Mesendoderm (in vitro differentiated cells): ENCODE measurements around the gene PLEKHG3.

Source experiments
- DNase-seq: peaks from one replicate; pipeline ENCODE4 v3.0.0; 2013
- H2AK5ac ChIP-seq: 2 replicates; pipeline ENCODE4 v1.6.1; 2013; ENCODE audit warnings: low read length, inconsistent platforms
- H2BK120ac ChIP-seq: 2 replicates; pipeline ENCODE4 v1.6.1; 2013; ENCODE audit warnings: low read depth, mild to moderate bottlenecking, low read length, moderate library complexity, mixed read lengths
- H2BK15ac ChIP-seq: replicated peaks from 2 replicates; pipeline ENCODE4 v1.6.1; 2013; ENCODE audit warnings: low read depth, mild to moderate bottlenecking, moderate library complexity
- H2BK5ac ChIP-seq: 2 replicates; pipeline ENCODE4 v1.6.1; 2013; ENCODE audit warnings: low read length, inconsistent platforms
- H3K18ac ChIP-seq: 2 replicates; pipeline ENCODE4 v1.6.1; 2013; ENCODE audit warnings: mild to moderate bottlenecking, low read length, mixed read lengths
- H3K23ac ChIP-seq: one replicate; pipeline ENCODE4 v1.6.1; 2013; ENCODE audit warnings: low read length
- H3K27ac ChIP-seq: 2 replicates; pipeline ENCODE4 v1.5.1; 2013; ENCODE audit warnings: low read depth, mild to moderate bottlenecking, inconsistent platforms, low read length, moderate library complexity
- H3K27me3 ChIP-seq: 2 replicates; pipeline ENCODE4 v1.6.1; 2013; ENCODE audit warnings: low read length, control low read depth, mild to moderate bottlenecking, inconsistent platforms; ENCODE audit not compliant: insufficient read depth, poor library complexity
- H3K36me3 ChIP-seq: 2 replicates; pipeline ENCODE4 v1.6.1; 2013; ENCODE audit warnings: low read length, inconsistent platforms; ENCODE audit not compliant: control insufficient read depth, insufficient read depth
- H3K4ac ChIP-seq: one replicate; pipeline ENCODE4 v1.6.1; 2013; ENCODE audit warnings: low read depth, mild to moderate bottlenecking, low read length, moderate library complexity
- H3K4me1 ChIP-seq: 2 replicates; pipeline ENCODE4 v1.6.1; 2013; ENCODE audit warnings: low read depth, low read length, inconsistent platforms; ENCODE audit not compliant: control insufficient read depth
- H3K4me2 ChIP-seq: 2 replicates; pipeline ENCODE4 v1.6.1; 2013; ENCODE audit warnings: low read length
- H3K4me3 ChIP-seq: 2 replicates; pipeline ENCODE4 v1.5.1; 2013; ENCODE audit warnings: mild to moderate bottlenecking, low read length
- H3K56ac ChIP-seq: one replicate; pipeline ENCODE4 v1.6.1; 2013; ENCODE audit warnings: low read length
- H3K79me1 ChIP-seq: 2 replicates; pipeline ENCODE4 v1.6.1; 2013; ENCODE audit warnings: low read length, inconsistent platforms
- H3K79me2 ChIP-seq: 2 replicates; pipeline ENCODE4 v1.6.1; 2013; ENCODE audit warnings: mild to moderate bottlenecking, low read length; ENCODE audit not compliant: control insufficient read depth, insufficient read depth
- H3K9ac ChIP-seq: 2 replicates; pipeline ENCODE4 v1.6.1; 2013; ENCODE audit warnings: low read length, inconsistent platforms
- H4K5ac ChIP-seq: one replicate; pipeline ENCODE4 v1.6.1; 2013; ENCODE audit warnings: low read length
- H4K8ac ChIP-seq: one replicate; pipeline ENCODE4 v1.6.1; 2013; ENCODE audit warnings: low read depth, mild to moderate bottlenecking, control low read depth, low read length, moderate library complexity
- WGBS: extraction: QIAGEN DNeasy Blood & Tissue Kit; methylation state at CpG from one replicate; pipeline ENCODE4 v1.1.7; 2013; ENCODE audit warnings: low lambda C conversion rate, missing lambda C conversion rate; ENCODE audit not compliant: insufficient coverage; ENCODE audit errors: extremely low coverage; 5-methylcytosine and 5-hydroxymethylcytosine counted together

Gene PLEKHG3

GRCh38 chr14:64773577-64773976 lies 69.4 kb downstream of the PLEKHG3 start:
- H2BK15ac ChIP-seq, result no peak overlapping the region
- no peak overlapping the region for H3K9ac ChIP-seq
- no peak overlapping the region for H3K18ac ChIP-seq
- H3K27ac ChIP-seq, result no peak overlapping the region
- no peak overlapping the region for H3K4ac ChIP-seq
- no peak overlapping the region for H4K5ac ChIP-seq
- no peak overlapping the region for H3K23ac ChIP-seq
- H3K4me3 ChIP-seq, result no peak overlapping the region
- H4K8ac ChIP-seq, result no peak overlapping the region
- H3K4me1 ChIP-seq, result no peaks in the 10 kb centered on the region
- H3K27me3 ChIP-seq, result no peaks in the 10 kb centered on the region
- no CpG with 5 or more reads among the region's 3 CpGs for WGBS
- H2BK120ac ChIP-seq, result no peak overlapping the region
- H2AK5ac ChIP-seq, result no peak overlapping the region
- no peaks in the 10 kb centered on the region for H3K79me1 ChIP-seq
- H3K56ac ChIP-seq, result no peak overlapping the region
- no peak overlapping the region for H2BK5ac ChIP-seq
- no peak for DNase-seq
- no peak overlapping the region for H3K4me2 ChIP-seq
- no peaks in the 10 kb centered on the region for H3K36me3 ChIP-seq
- no peaks in the 10 kb centered on the region for H3K79me2 ChIP-seq

GRCh38 chr14:64774272-64774671 lies 70.0 kb downstream of the PLEKHG3 start:
- H2BK15ac ChIP-seq, result no peak overlapping the region
- H4K5ac ChIP-seq, result no peak overlapping the region
- H3K4ac ChIP-seq, result no peak overlapping the region
- H3K4me2 ChIP-seq, result no peak overlapping the region
- H3K79me2 ChIP-seq, result no peaks in the 10 kb centered on the region
- no peak overlapping the region for H3K23ac ChIP-seq
- H3K36me3 ChIP-seq, result no peaks in the 10 kb centered on the region
- H3K4me1 ChIP-seq, result no peaks in the 10 kb centered on the region
- no peak for DNase-seq
- no peak overlapping the region for H2BK120ac ChIP-seq
- no peak overlapping the region for H3K18ac ChIP-seq
- no peak overlapping the region for H2AK5ac ChIP-seq
- H3K4me3 ChIP-seq, result no peak overlapping the region
- H3K56ac ChIP-seq, result no peak overlapping the region
- no CpG with 5 or more reads among the region's 16 CpGs for WGBS
- H2BK5ac ChIP-seq, result no peak overlapping the region
- H4K8ac ChIP-seq, result no peak overlapping the region
- H3K27me3 ChIP-seq, result no peaks in the 10 kb centered on the region
- no peaks in the 10 kb centered on the region for H3K79me1 ChIP-seq
- no peak overlapping the region for H3K27ac ChIP-seq
- no peak overlapping the region for H3K9ac ChIP-seq

- Histone ChIP-seq H3K27me3 (no peaks in the 10 kb centered on the region), H3K23ac (no peak overlapping the region), H2BK120ac (no peak overlapping the region), H3K56ac (no peak overlapping the region), H3K79me1 (no peaks in the 10 kb centered on the region), H3K9ac (no peak overlapping the region), H3K27ac (no peak overlapping the region), H3K4ac (no peak overlapping the region), H2AK5ac (no peak overlapping the region), H3K4me1 (no peaks in the 10 kb centered on the region), H3K79me2 (no peaks in the 10 kb centered on the region), H3K18ac (no peak overlapping the region), H4K8ac (no peak overlapping the region), H3K4me3 (no peak overlapping the region), H2BK5ac (no peak overlapping the region), H3K36me3 (no peaks in the 10 kb centered on the region), H3K4me2 (no peak overlapping the region), H2BK15ac (no peak overlapping the region), H4K5ac (no peak overlapping the region)
- no CpG with 5 or more reads among the region's 25 CpGs for WGBS
- no peak for DNase-seq
Observed at GRCh38 chr14:64775081-64775777, 71.0 kb downstream of the PLEKHG3 start.

- Histone ChIP-seq H3K79me1 (no peaks in the 10 kb centered on the region), H3K56ac (no peak overlapping the region), H2AK5ac (no peak overlapping the region), H2BK15ac (no peak overlapping the region), H3K9ac (no peak overlapping the region), H3K27me3 (no peaks in the 10 kb centered on the region), H3K4me1 (no peaks in the 10 kb centered on the region), H3K18ac (no peak overlapping the region), H4K8ac (no peak overlapping the region), H3K36me3 (no peaks in the 10 kb centered on the region), H4K5ac (no peak overlapping the region), H2BK5ac (no peak overlapping the region), H3K27ac (no peak overlapping the region), H3K4ac (no peak overlapping the region), H2BK120ac (no peak overlapping the region), H3K79me2 (no peaks in the 10 kb centered on the region), H3K23ac (no peak overlapping the region), H3K4me2 (no peak overlapping the region), H3K4me3 (no peak overlapping the region)
- DNase-seq, result no peak
- no CpG with 5 or more reads among the region's 3 CpGs for WGBS
Observed at GRCh38 chr14:64777461-64777860, 73.2 kb downstream of the PLEKHG3 start.

DNA sequence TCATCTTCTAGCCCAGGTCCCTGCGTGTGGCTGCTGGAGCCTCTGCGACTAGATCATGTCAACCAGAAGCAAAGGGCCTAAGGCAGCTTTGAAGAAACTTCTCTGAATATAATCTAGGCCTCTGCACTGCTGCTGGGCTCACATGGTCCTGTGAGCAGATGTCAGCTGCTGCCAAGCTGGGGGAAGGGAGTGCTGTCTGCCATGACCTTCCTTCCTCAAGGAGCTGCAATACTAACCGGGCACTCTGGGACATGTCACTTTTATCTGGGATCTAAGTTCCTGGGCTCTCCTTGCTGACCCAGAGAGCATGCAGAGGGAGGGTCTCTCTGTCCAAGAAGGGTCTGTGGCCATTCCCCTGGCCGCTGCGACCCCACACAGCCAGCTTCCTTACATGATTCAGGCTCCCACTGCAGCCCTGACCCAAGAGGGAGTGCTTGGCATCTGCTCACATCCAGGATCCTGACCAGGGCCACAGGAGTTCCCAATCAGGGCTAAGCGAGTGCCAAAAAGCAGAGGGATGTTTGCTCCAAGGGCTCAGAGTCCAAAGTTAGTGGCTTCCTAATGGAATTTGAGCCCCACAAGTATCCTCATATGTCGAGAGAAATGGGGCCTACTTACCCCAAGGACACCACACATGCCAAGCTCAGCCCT lies 74.0 kb downstream of the PLEKHG3 start:
- no peak overlapping the region for H3K9ac ChIP-seq
- H3K79me1 ChIP-seq, result no peaks in the 10 kb centered on the region
- H3K36me3 ChIP-seq, result no peaks in the 10 kb centered on the region
- H3K4me1 ChIP-seq, result no peaks in the 10 kb centered on the region
- H2AK5ac ChIP-seq, result no peak overlapping the region
- no peak overlapping the region for H4K5ac ChIP-seq
- H3K79me2 ChIP-seq, result no peaks in the 10 kb centered on the region
- no peak overlapping the region for H2BK5ac ChIP-seq
- no peak overlapping the region for H3K56ac ChIP-seq
- no peak overlapping the region for H2BK120ac ChIP-seq
- H3K18ac ChIP-seq, result no peak overlapping the region
- no CpG with 5 or more reads among the region's 7 CpGs for WGBS
- no peak overlapping the region for H3K4me3 ChIP-seq
- no peak overlapping the region for H4K8ac ChIP-seq
- no peaks in the 10 kb centered on the region for H3K27me3 ChIP-seq
- no peak overlapping the region for H3K23ac ChIP-seq
- H2BK15ac ChIP-seq, result no peak overlapping the region
- H3K27ac ChIP-seq, result no peak overlapping the region
- no peak for DNase-seq
- H3K4ac ChIP-seq, result no peak overlapping the region
- H3K4me2 ChIP-seq, result no peak overlapping the region

- no CpG with 5 or more reads among the region's 7 CpGs for WGBS
- no peak overlapping the region for H3K27ac ChIP-seq
Observed at GRCh38 chr14:64779472-64779871, 75.2 kb downstream of the PLEKHG3 start.

More at GRCh38 chr14:64779472-64779871, 75.2 kb downstream of the PLEKHG3 start:
- no peaks in the 10 kb centered on the region for H3K27me3 ChIP-seq
- no peak overlapping the region for H3K4me2 ChIP-seq
- no peak overlapping the region for H3K23ac ChIP-seq
- no peak for DNase-seq
- H3K18ac ChIP-seq, result no peak overlapping the region
- no peak overlapping the region for H2BK5ac ChIP-seq
- no peak overlapping the region for H4K5ac ChIP-seq
- no peak overlapping the region for H4K8ac ChIP-seq
- no peak overlapping the region for H3K4ac ChIP-seq
- H2BK120ac ChIP-seq, result no peak overlapping the region
- no peaks in the 10 kb centered on the region for H3K4me1 ChIP-seq
- H3K79me2 ChIP-seq, result no peaks in the 10 kb centered on the region
- H2AK5ac ChIP-seq, result no peak overlapping the region
- no peaks in the 10 kb centered on the region for H3K36me3 ChIP-seq
- H3K4me3 ChIP-seq, result no peak overlapping the region
- H3K9ac ChIP-seq, result no peak overlapping the region
- no peak overlapping the region for H3K56ac ChIP-seq
- no peak overlapping the region for H2BK15ac ChIP-seq
- no peaks in the 10 kb centered on the region for H3K79me1 ChIP-seq
